ENCODE measurements around the gene CCDC149.

The CCDC149 gene

DNA sequence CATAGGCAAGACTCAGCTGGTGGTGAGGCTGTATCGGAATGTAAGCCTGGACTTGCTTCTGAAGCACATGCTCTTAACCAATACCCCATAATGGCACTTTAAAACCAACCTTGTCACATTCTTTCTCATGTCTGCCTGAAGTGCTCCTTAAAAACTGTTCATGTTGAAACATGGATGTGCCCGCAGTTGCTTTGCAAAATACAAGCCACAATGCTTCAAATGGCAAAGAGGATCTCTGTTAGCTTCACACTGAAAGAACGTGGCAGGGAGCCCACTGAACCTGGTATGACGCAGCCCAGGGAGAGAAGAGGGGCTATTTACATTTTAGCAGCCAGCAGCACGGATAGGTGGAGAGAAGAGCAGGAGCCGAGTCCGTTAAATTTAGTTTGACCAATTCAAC is 88.1 kb downstream of the CCDC149 start:
- Mint-ChIP-seq H3K4me1 (no peaks in the 10 kb centered on the region), H3K27ac (no peak overlapping the region), H3K36me3 (no peaks in the 10 kb centered on the region), H3K27me3 (no peaks in the 10 kb centered on the region), H3K4me3 (no peak overlapping the region), H3K9me3 (peaks cover 2% of the 10 kb centered on the region)
- CTCF ChIA-PET, result no interaction called here
- no peak for DNase-seq

DNA sequence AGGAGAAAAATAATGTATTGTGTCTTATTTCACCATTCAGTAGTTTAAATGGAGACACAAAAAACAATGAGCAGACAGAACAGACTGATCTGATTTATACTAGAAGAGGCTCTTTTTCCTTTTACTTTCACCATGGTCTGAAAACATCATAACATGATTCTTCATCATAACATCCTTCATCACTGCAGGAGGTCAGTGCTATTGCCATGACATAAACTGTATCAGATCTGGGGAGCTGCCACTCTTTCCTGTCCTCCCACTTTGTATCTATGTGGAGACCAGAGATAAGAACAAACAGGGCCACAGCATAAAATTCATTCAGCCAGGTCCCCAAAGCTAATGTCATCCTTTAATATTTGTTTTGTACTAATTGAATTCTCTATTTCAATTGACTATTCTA is 92.3 kb downstream of the CCDC149 start:
- CTCF ChIA-PET, result no interaction called here
- no peaks in the 10 kb centered on the region for H3K4me1 Mint-ChIP-seq
- H3K36me3 Mint-ChIP-seq, result no peaks in the 10 kb centered on the region
- H3K27ac Mint-ChIP-seq, result no peak overlapping the region
- H3K4me3 Mint-ChIP-seq, result no peak overlapping the region
- H3K9me3 Mint-ChIP-seq, result peaks cover 2% of the 10 kb centered on the region
- H3K27me3 Mint-ChIP-seq, result no peaks in the 10 kb centered on the region
- no peak for DNase-seq

GRCh38 chr4:24816797-24817196 is 96.0 kb downstream of the CCDC149 start:
- no peaks in the 10 kb centered on the region for H3K36me3 Mint-ChIP-seq
- no peaks in the 10 kb centered on the region for H3K27me3 Mint-ChIP-seq
- H3K9me3 Mint-ChIP-seq, result peaks cover 5% of the 10 kb centered on the region
- no peak overlapping the region for H3K4me3 Mint-ChIP-seq
- CTCF ChIA-PET, result no interaction called here
- H3K27ac Mint-ChIP-seq, result no peak overlapping the region
- no peaks in the 10 kb centered on the region for H3K4me1 Mint-ChIP-seq
- no peak for DNase-seq

- no peak overlapping the region for H3K27ac Mint-ChIP-seq
- CTCF ChIA-PET, result no interaction called here
- no peaks in the 10 kb centered on the region for H3K27me3 Mint-ChIP-seq
- DNase-seq, result no peak
- H3K4me1 Mint-ChIP-seq, result no peaks in the 10 kb centered on the region
- no peaks in the 10 kb centered on the region for H3K36me3 Mint-ChIP-seq
- peaks cover 5% of the 10 kb centered on the region for H3K9me3 Mint-ChIP-seq
- no peak overlapping the region for H3K4me3 Mint-ChIP-seq
Measured at GRCh38 chr4:24813732-24814131, 99.1 kb downstream of the CCDC149 start.

DNA sequence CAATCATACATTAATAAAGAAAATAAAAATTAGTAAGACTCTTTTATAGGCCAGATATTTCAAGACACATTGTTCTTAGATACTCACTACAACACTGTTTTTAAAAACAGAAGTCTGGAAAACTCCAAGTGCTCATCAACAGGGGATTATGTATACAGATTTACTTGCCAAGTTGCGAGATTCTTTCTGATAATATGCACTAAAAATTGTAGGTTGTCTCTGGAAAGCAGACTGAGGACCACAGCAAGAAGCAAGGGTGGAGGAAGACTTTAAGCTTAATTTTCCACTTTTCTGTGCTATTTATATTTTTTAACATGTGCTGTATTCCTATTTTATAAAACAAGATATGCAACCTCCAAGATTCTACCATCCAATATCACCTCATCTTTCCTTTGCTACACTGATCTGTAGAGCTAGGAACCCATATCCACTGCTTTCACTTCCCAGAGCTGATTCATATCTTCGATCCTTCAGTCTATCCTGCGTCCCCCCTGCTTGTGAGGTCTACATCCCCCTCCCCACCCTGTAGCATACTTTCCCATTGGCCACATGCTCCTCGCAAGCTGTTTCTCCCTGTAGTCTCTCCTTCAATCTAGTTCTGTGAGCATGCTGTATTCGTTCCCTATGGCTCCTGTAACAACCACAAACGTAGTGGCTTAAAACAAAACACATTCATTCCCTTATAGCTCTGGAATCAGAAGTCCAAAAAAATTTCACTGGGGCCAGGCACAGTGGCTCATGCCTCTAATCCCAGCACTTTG is 101.8 kb downstream of the CCDC149 start:
- no peaks in the 10 kb centered on the region for H3K27me3 Mint-ChIP-seq

DNA sequence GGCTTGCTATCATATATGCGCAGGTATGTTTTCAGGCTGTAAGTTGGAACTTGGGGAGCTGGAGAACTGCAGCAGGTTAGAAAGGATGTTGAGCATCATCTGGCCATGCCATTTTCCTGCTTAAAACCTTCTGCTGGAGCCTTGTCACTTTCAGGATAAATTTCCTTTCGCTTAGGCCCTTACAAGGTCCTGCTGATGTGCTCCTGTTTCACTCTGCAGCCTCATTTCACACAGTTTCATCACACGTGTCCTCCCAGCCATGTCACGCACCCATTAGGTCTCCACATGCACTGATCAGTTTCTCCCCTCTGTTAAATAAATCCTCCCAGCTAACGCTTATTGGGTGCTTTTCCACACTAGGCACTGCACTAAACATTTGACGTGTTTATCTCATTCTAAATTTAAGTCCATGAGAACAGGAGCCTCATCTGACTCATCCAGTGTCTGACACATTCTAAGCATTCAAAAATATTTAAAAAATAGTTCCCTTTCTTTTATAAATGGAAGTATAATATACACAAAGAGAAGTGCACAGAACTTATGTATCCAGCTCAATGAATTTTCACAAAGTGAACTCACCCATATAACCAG is 102.9 kb downstream of the CCDC149 start:
- no peak overlapping the region for H3K4me3 Mint-ChIP-seq
- H3K27ac Mint-ChIP-seq, result no peak overlapping the region
- CTCF ChIA-PET, result no interaction called here
- no peak for DNase-seq
- no peaks in the 10 kb centered on the region for H3K27me3 Mint-ChIP-seq
- peaks cover 5% of the 10 kb centered on the region for H3K9me3 Mint-ChIP-seq
- H3K36me3 Mint-ChIP-seq, result no peaks in the 10 kb centered on the region
- no peaks in the 10 kb centered on the region for H3K4me1 Mint-ChIP-seq

More for the DNA sequence above, 101.8 kb downstream of the CCDC149 start:
- Mint-ChIP-seq H3K9me3 (peaks cover 5% of the 10 kb centered on the region), H3K4me3 (no peak overlapping the region), H3K36me3 (no peaks in the 10 kb centered on the region), H3K4me1 (no peaks in the 10 kb centered on the region), H3K27ac (no peak overlapping the region)
- CTCF ChIA-PET, result no interaction called here
- DNase-seq, result no peak

DNA sequence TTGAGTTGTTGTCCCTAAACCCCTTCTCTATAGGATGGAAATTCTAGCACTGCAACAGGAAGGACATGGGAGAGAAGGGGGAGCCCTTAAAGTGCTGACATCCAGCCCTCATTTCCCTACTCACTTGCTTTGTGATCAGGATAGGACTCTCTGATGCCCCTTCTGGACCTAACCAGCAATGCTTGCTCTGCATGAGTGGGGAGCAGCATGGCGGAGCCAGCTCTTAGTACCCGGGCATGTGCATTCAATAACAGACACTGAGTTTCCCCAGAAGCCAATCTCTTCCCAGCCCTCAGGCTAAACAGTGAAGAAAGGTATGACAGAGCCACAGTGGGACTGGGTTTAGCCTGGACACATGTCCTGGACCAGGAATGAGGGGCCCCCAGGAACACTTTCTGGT is 103.5 kb downstream of the CCDC149 start:
- H3K4me1 Mint-ChIP-seq, result no peaks in the 10 kb centered on the region
- no peaks in the 10 kb centered on the region for H3K27me3 Mint-ChIP-seq
- peaks cover 5% of the 10 kb centered on the region for H3K9me3 Mint-ChIP-seq
- H3K4me3 Mint-ChIP-seq, result no peak overlapping the region
- no peaks in the 10 kb centered on the region for H3K36me3 Mint-ChIP-seq
- H3K27ac Mint-ChIP-seq, result no peak overlapping the region
- CTCF ChIA-PET, result no interaction called here
- no peak for DNase-seq

- no peaks in the 10 kb centered on the region for H3K4me1 Mint-ChIP-seq
- no peak for DNase-seq
- no peak overlapping the region for H3K4me3 Mint-ChIP-seq
- H3K27me3 Mint-ChIP-seq, result no peaks in the 10 kb centered on the region
- no peak overlapping the region for H3K27ac Mint-ChIP-seq
- CTCF ChIA-PET, result no interaction called here
- no peaks in the 10 kb centered on the region for H3K36me3 Mint-ChIP-seq
- H3K9me3 Mint-ChIP-seq, result peaks cover 5% of the 10 kb centered on the region
Measured at GRCh38 chr4:24808955-24809354, 103.9 kb downstream of the CCDC149 start.

DNA sequence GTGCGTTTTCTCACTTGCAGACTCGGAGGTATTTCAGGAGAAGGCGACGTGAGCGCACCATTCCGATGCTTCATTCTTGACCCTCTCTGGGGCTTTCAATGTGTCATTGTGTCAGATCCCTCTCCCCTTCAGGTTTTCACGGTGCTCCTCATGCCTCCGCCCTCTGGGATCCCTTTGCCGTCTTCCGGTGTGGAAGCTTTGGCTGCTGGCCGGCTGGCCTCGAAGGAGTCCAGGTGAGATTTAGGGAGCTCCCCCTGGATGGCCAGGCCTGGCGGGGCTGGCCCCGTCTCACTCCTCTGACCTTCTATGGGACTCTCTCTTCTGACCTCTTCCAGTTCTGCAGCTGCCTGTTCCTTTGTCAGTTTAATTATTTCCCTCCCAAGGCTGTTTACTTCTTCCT is 104.6 kb downstream of the CCDC149 start:
- CTCF ChIA-PET, result no interaction called here
- no peaks in the 10 kb centered on the region for H3K27me3 Mint-ChIP-seq
- peaks cover 5% of the 10 kb centered on the region for H3K9me3 Mint-ChIP-seq
- no peaks in the 10 kb centered on the region for H3K4me1 Mint-ChIP-seq
- H3K36me3 Mint-ChIP-seq, result no peaks in the 10 kb centered on the region
- H3K27ac Mint-ChIP-seq, result no peak overlapping the region
- no peak overlapping the region for H3K4me3 Mint-ChIP-seq
- no peak for DNase-seq

DNA sequence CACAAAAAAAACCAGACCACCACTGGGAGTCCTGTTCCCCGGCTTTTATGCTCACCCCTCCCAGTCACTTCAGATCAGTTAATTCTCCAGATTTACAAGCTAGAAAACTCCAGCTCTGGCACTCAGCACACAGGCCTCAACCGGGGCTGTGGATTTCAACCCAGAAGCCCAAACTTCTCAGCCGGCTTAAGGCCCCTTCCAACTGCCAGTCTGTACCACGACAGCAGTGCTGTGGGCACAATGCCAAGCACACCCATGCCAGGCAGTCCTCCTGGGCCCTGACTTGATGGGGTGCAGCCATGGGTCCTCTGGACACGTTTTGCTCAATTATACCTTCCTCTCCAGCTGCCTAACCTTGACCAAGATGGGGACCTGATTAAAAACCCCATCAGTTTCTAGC is 105.2 kb downstream of the CCDC149 start:
- no peak overlapping the region for H3K27ac Mint-ChIP-seq
- H3K4me3 Mint-ChIP-seq, result no peak overlapping the region

DNA sequence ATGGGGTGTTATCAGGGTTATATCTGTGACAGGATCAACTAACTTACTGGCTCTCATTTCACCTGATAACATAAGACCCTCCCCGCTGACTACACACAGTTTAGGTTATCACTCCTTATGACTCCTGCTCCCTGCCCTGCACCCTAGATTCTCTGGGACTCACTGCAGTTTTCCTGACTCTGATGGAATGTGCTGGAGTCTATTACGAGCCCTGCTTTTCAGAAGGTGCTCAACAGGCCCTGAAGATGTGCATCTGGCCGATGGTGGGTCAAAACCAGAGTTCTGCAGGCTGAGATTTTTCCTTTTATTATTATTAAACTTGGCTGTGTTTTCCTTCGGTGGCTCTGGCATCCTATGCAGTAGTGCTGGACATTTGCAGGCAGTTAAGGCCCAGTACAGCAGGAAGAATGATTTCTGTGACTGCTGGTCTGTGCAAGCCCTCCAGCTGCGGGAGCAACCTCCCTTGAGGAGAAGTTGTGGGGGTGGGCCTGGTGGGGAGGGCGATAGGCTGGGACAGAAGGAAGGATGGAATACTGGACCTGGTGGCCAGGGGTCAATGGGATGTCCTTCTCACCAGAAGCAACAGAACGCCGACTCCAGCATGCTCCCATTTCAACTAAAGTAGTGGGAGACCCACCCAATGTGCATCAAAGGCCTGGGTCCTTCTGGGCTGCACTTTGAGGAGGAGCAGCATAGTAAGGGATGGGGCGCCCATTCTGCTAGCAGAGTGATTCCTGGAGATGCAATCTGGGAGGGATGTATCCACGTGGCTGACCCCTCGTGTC is 106.4 kb downstream of the CCDC149 start:
- no peak overlapping the region for H3K27ac Mint-ChIP-seq
- no peaks in the 10 kb centered on the region for H3K9me3 Mint-ChIP-seq
- DNase-seq, result no peak
- no peak overlapping the region for H3K4me3 Mint-ChIP-seq
- CTCF ChIA-PET, result no interaction called here
- no peaks in the 10 kb centered on the region for H3K4me1 Mint-ChIP-seq
- H3K36me3 Mint-ChIP-seq, result no peaks in the 10 kb centered on the region
- H3K27me3 Mint-ChIP-seq, result peaks cover 12% of the 10 kb centered on the region

More for the DNA sequence above, 105.2 kb downstream of the CCDC149 start:
- Mint-ChIP-seq H3K36me3 (no peaks in the 10 kb centered on the region), H3K4me1 (no peaks in the 10 kb centered on the region), H3K9me3 (peaks cover 5% of the 10 kb centered on the region), H3K27me3 (peaks cover 1% of the 10 kb centered on the region)
- no peak for DNase-seq
- CTCF ChIA-PET, result no interaction called here

DNA sequence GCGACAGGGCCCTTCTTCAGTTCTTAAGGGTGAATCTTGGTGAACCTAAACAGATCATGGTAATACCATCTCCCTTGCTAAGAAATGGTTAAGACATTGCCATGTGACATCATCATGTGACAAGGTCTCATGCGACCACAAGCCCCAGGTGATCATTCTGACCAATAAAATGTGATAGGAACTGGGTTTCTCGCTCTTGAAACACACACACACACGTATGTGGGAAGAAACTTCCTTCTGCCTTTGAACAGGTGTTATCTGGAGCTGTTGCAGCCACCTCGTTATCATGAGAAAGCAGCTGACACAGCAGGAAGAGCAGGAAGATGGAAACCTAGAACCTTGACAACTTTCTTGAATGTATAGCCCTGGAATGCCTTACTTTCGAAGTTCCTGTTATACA is 107.3 kb downstream of the CCDC149 start:
- DNase-seq, result no peak
- Mint-ChIP-seq H3K27ac (no peak overlapping the region), H3K9me3 (no peaks in the 10 kb centered on the region), H3K4me1 (no peaks in the 10 kb centered on the region), H3K4me3 (no peak overlapping the region), H3K36me3 (no peaks in the 10 kb centered on the region), H3K27me3 (peaks cover 20% of the 10 kb centered on the region)
- CTCF ChIA-PET, result no interaction called here

- no peaks in the 10 kb centered on the region for H3K36me3 Mint-ChIP-seq
- CTCF ChIA-PET, result no interaction called here
- DNase-seq, result no peak
- H3K4me1 Mint-ChIP-seq, result no peaks in the 10 kb centered on the region
- peaks cover 25% of the 10 kb centered on the region for H3K27me3 Mint-ChIP-seq
- no peak overlapping the region for H3K4me3 Mint-ChIP-seq
- H3K27ac Mint-ChIP-seq, result no peak overlapping the region
- no peaks in the 10 kb centered on the region for H3K9me3 Mint-ChIP-seq
Measured at GRCh38 chr4:24805067-24805466, 107.8 kb downstream of the CCDC149 start.

GRCh38 chr4:24802648-24803047 is 110.2 kb downstream of the CCDC149 start:
- Mint-ChIP-seq H3K27ac (no peak overlapping the region), H3K4me3 (no peak overlapping the region), H3K9me3 (no peaks in the 10 kb centered on the region), H3K36me3 (no peaks in the 10 kb centered on the region), H3K4me1 (no peaks in the 10 kb centered on the region), H3K27me3 (peaks cover 48% of the 10 kb centered on the region)
- DNase-seq, result no peak
- CTCF ChIA-PET, result no interaction called here

Measured in activated naive CD4-positive, alpha-beta T cell treated with anti-CD3 and anti-CD28 coated beads, Interleukin-2, amount 10 ng/mL, durations not matched to agents 7 days and 5 days (primary cell).